ENCODE results near the gene GCA.

The GCA gene

DNA sequence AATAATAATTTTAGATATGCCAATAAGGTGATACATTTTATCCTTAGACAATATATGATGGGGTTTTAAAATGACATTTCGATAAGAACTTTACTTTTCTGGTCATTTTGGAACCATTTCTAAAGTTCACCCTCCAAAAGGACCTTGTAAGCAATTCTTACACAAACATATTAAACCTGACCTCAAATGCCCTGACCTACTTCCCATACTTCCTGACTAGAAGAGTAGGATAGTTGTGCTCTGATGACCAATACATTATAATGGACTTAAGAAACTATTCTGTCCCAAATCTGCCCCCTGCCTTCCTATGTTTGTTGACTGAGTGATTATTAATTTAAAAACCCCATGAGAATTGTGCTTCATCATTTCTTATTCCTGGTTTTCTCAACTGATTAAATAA is 24.6 kb downstream of the GCA start:
- Histone ChIP-seq H3K36me3 (ENCODE audit: insufficient read depth, low read length) (no peaks in the 10 kb centered on the region), H3K9me3 (ENCODE audit: insufficient read depth, low read length, severe bottlenecking) (no peaks in the 10 kb centered on the region), H3K79me2 (ENCODE audit: insufficient read depth, low read length) (no peaks in the 10 kb centered on the region), H3K4me3 (ENCODE audit: low read depth in 1 of 2, low read length in 2 of 2) (no peak overlapping the region), H3K27me3 (ENCODE audit: insufficient read depth, low read length, poor library complexity) (no peaks in the 10 kb centered on the region), H3K27ac (ENCODE audit: low read length) (no peak overlapping the region), H2AFZ (ENCODE audit: low read depth, low read length) (no peak overlapping the region), H4K20me1 (ENCODE audit: insufficient read depth, low read length) (no peaks in the 10 kb centered on the region), H3K4me2 (ENCODE audit: insufficient read depth, low read length) (no peak overlapping the region), H3K4me1 (ENCODE audit: insufficient read depth, low read length) (no peaks in the 10 kb centered on the region), H3K9ac (ENCODE audit: low read depth, low read length) (no peak overlapping the region)
- ATAC-seq (ENCODE audit: insufficient read depth, low read depth) (no peak), DNase-seq (no peak)
- no peak for TF ChIP-seq EZH2 (IDR thresholded peaks at IDR 0.05; ENCODE audit: borderline replicate concordance, low read depth, low read length, severe bottlenecking)
- TF ChIP-seq, protein P1, sequence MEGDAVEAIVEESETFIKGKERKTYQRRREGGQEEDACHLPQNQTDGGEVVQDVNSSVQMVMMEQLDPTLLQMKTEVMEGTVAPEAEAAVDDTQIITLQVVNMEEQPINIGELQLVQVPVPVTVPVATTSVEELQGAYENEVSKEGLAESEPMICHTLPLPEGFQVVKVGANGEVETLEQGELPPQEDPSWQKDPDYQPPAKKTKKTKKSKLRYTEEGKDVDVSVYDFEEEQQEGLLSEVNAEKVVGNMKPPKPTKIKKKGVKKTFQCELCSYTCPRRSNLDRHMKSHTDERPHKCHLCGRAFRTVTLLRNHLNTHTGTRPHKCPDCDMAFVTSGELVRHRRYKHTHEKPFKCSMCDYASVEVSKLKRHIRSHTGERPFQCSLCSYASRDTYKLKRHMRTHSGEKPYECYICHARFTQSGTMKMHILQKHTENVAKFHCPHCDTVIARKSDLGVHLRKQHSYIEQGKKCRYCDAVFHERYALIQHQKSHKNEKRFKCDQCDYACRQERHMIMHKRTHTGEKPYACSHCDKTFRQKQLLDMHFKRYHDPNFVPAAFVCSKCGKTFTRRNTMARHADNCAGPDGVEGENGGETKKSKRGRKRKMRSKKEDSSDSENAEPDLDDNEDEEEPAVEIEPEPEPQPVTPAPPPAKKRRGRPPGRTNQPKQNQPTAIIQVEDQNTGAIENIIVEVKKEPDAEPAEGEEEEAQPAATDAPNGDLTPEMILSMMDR (IDR thresholded peaks at IDR 0.05; ENCODE audit: borderline replicate concordance, extremely low read depth, low read length, poor library complexity, severe bottlenecking) = no peak

DNA sequence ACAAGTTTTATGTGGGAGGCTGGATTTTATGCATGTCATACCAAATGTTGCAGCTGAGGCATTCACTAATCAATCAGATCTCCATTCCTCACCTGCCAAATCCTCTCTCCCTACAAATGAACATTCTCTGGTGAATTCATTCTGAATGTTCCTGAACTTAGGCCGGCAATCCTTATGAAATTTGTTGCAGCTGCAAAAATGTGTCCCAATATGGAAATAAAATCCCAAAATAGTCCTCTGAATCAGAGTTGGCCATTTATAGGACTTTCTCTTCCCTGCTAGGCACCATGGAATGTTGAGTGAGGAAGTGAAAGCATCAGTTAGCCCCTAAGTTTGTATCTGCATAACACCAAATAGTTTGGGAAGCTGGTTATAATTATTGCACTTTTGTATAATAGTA is 25.6 kb downstream of the GCA start:
- TF ChIP-seq, protein P1 (IDR thresholded peaks at IDR 0.05; ENCODE audit: borderline replicate concordance, extremely low read depth, low read length, poor library complexity, severe bottlenecking) = no peak
- TF ChIP-seq EZH2 (IDR thresholded peaks at IDR 0.05; ENCODE audit: borderline replicate concordance, low read depth, low read length, severe bottlenecking) = no peak
- Histone ChIP-seq H3K9ac (ENCODE audit: low read depth, low read length) (no peak overlapping the region), H3K4me1 (ENCODE audit: insufficient read depth, low read length) (no peaks in the 10 kb centered on the region), H3K79me2 (ENCODE audit: insufficient read depth, low read length) (no peaks in the 10 kb centered on the region), H3K36me3 (ENCODE audit: insufficient read depth, low read length) (no peaks in the 10 kb centered on the region), H2AFZ (ENCODE audit: low read depth, low read length) (no peak overlapping the region), H3K4me2 (ENCODE audit: insufficient read depth, low read length) (no peak overlapping the region), H3K4me3 (ENCODE audit: low read depth in 1 of 2, low read length in 2 of 2) (no peak overlapping the region), H3K27ac (ENCODE audit: low read length) (no peak overlapping the region), H4K20me1 (ENCODE audit: insufficient read depth, low read length) (no peaks in the 10 kb centered on the region), H3K27me3 (ENCODE audit: insufficient read depth, low read length, poor library complexity) (no peaks in the 10 kb centered on the region), H3K9me3 (ENCODE audit: insufficient read depth, low read length, severe bottlenecking) (no peaks in the 10 kb centered on the region)
- DNase-seq (no peak), ATAC-seq (ENCODE audit: insufficient read depth, low read depth) (no peak)

DNA sequence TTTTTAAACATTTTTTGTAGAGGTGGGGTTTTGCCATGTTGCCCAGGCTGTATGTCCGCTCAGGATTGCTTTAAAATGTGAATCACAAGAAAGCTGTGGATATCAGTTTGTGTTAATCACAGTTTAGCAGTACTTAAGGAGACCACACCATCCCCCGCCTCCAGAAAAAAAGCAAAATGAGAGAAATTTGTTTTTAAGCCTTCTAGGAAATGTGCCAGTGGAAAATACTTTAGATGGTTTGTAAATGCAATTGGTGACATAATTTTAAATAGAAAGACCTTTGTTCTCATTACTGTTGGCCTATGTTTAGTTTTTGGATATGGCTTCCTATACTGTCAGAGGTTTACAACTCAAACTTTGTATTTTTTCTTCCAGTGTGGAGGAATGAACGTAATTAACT is 27.0 kb downstream of the GCA start:
- H2AFZ ChIP-seq (ENCODE audit: low read depth, low read length) = no peak overlapping the region
- no peak overlapping the region for H3K4me3 ChIP-seq (ENCODE audit: low read depth in 1 of 2, low read length in 2 of 2)
- no peaks in the 10 kb centered on the region for H4K20me1 ChIP-seq (ENCODE audit: insufficient read depth, low read length)
- TF ChIP-seq, protein P1 (IDR thresholded peaks at IDR 0.05; ENCODE audit: borderline replicate concordance, extremely low read depth, low read length, poor library complexity, severe bottlenecking) = no peak
- TF ChIP-seq EZH2 (IDR thresholded peaks at IDR 0.05; ENCODE audit: borderline replicate concordance, low read depth, low read length, severe bottlenecking) = no peak
- DNase-seq = no peak
- H3K27me3 ChIP-seq (ENCODE audit: insufficient read depth, low read length, poor library complexity) = no peaks in the 10 kb centered on the region
- ATAC-seq (ENCODE audit: insufficient read depth, low read depth) = no peak
- no peak overlapping the region for H3K9ac ChIP-seq (ENCODE audit: low read depth, low read length)
- no peaks in the 10 kb centered on the region for H3K36me3 ChIP-seq (ENCODE audit: insufficient read depth, low read length)
- H3K79me2 ChIP-seq (ENCODE audit: insufficient read depth, low read length) = no peaks in the 10 kb centered on the region
- H3K4me2 ChIP-seq (ENCODE audit: insufficient read depth, low read length) = no peak overlapping the region
- no peaks in the 10 kb centered on the region for H3K4me1 ChIP-seq (ENCODE audit: insufficient read depth, low read length)
- H3K9me3 ChIP-seq (ENCODE audit: insufficient read depth, low read length, severe bottlenecking) = no peaks in the 10 kb centered on the region
- H3K27ac ChIP-seq (ENCODE audit: low read length) = no peak overlapping the region

DNA sequence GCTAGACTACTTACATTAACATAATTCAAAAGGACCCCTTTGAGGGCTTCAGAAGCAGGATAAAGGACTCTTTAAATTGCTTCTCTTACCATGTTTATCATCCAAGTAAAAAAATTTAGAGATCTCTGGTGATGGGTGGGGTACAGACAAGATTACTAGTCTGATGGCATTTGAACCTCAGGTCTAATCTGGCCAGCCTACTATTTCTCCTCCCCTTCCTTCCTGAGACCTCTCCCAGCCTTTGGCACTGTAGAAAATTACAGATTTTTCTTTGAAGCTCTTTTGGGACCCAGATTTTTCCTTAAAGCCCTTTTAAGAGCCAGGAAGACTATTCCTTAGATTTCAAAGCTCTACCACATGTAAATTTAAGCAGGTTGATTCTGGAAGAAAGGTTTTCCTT is 28.9 kb downstream of the GCA start:
- Histone ChIP-seq H3K4me2 (ENCODE audit: insufficient read depth, low read length) (no peak overlapping the region), H3K4me1 (ENCODE audit: insufficient read depth, low read length) (no peaks in the 10 kb centered on the region), H2AFZ (ENCODE audit: low read depth, low read length) (no peak overlapping the region), H3K27ac (ENCODE audit: low read length) (no peak overlapping the region), H4K20me1 (ENCODE audit: insufficient read depth, low read length) (no peaks in the 10 kb centered on the region), H3K4me3 (ENCODE audit: low read depth in 1 of 2, low read length in 2 of 2) (no peak overlapping the region), H3K9me3 (ENCODE audit: insufficient read depth, low read length, severe bottlenecking) (no peaks in the 10 kb centered on the region), H3K9ac (ENCODE audit: low read depth, low read length) (no peak overlapping the region), H3K27me3 (ENCODE audit: insufficient read depth, low read length, poor library complexity) (no peaks in the 10 kb centered on the region), H3K79me2 (ENCODE audit: insufficient read depth, low read length) (no peaks in the 10 kb centered on the region), H3K36me3 (ENCODE audit: insufficient read depth, low read length) (no peaks in the 10 kb centered on the region)
- TF ChIP-seq, protein P1 (IDR thresholded peaks at IDR 0.05; ENCODE audit: borderline replicate concordance, extremely low read depth, low read length, poor library complexity, severe bottlenecking) = no peak
- no peak for TF ChIP-seq EZH2 (IDR thresholded peaks at IDR 0.05; ENCODE audit: borderline replicate concordance, low read depth, low read length, severe bottlenecking)
- no peak for DNase-seq
- ATAC-seq (ENCODE audit: insufficient read depth, low read depth) = no peak
